ENCODE measurements around the gene STIP1.

STIP1 gene

GRCh38 chr11:64253481-64253880, 67.5 kb downstream of the STIP1 start:
- no peak overlapping the region for H3K4me3 ChIP-seq
- no peak overlapping the region for H3K27ac ChIP-seq
- no peak for DNase-seq (ENCODE audit: low read depth, low spot score)
- H3K9ac ChIP-seq (ENCODE audit: insufficient read length) = no peak overlapping the region
- TF ChIP-seq FOXP2 (optimal IDR thresholded peaks at IDR 0.05; ENCODE audit: control extremely low read depth, extremely low read length, insufficient read depth) (no peak), POLR2AphosphoS5 (IDR thresholded peaks at IDR 0.05; ENCODE audit: borderline replicate concordance, low read depth, low read length) (no peak), EZH2 (IDR thresholded peaks at IDR 0.05) (no peak)
- H3K36me3 ChIP-seq (ENCODE audit: insufficient read depth, low read length) = peaks cover 17% of the 10 kb centered on the region; the same call in 1 of the 2 replicates
- no peaks in the 10 kb centered on the region for H3K9me3 ChIP-seq (ENCODE audit: low read depth, low read length)

Measured in SK-N-MC (cell line).